Nucleus accumbens (tissue), 56 donors: ENCODE data around the gene TTC3.
"Not testable (repeated sequence)": the region's sequence is repeated elsewhere in the genome, so short reads cannot be mapped to it uniquely, and the experiment has no call there.

ENCODE experiments used
- DNase-seq, 56 donors: peaks; one replicate each; lab custom pipeline; 2025; lab: John Stamatoyannopoulos, UW

Gene TTC3, protein sequence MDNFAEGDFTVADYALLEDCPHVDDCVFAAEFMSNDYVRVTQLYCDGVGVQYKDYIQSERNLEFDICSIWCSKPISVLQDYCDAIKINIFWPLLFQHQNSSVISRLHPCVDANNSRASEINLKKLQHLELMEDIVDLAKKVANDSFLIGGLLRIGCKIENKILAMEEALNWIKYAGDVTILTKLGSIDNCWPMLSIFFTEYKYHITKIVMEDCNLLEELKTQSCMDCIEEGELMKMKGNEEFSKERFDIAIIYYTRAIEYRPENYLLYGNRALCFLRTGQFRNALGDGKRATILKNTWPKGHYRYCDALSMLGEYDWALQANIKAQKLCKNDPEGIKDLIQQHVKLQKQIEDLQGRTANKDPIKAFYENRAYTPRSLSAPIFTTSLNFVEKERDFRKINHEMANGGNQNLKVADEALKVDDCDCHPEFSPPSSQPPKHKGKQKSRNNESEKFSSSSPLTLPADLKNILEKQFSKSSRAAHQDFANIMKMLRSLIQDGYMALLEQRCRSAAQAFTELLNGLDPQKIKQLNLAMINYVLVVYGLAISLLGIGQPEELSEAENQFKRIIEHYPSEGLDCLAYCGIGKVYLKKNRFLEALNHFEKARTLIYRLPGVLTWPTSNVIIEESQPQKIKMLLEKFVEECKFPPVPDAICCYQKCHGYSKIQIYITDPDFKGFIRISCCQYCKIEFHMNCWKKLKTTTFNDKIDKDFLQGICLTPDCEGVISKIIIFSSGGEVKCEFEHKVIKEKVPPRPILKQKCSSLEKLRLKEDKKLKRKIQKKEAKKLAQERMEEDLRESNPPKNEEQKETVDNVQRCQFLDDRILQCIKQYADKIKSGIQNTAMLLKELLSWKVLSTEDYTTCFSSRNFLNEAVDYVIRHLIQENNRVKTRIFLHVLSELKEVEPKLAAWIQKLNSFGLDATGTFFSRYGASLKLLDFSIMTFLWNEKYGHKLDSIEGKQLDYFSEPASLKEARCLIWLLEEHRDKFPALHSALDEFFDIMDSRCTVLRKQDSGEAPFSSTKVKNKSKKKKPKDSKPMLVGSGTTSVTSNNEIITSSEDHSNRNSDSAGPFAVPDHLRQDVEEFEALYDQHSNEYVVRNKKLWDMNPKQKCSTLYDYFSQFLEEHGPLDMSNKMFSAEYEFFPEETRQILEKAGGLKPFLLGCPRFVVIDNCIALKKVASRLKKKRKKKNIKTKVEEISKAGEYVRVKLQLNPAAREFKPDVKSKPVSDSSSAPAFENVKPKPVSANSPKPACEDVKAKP (N-terminal part only)

DNA sequence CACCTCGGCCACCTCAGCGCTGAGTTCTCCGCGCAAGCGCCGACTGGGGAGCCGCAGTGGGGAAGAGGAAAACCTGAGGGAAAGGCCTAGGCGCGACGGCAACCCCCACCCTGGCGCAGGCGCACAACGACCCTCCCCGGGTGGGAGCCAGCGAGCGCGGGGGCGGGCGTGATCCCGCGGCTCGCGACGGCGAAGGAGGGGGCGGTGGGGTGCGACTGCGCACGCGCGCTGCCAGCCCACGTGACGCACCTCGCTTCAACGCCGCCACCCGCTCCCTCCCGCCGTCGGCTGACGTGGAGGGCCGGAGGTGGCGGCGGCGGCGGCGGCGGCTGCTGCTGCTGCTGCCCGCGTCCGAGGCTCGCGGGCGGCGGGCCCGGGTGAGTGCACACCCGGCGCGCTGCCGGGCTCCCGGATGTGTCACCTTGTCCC, at the start of gene TTC3, which contains the start of gene PIGP:
Gene TTC3 (plus strand): TSS at position 267 of the 429 bp plus-strand sequence. CDS start 14,004 bp downstream, outside the sequence.
Gene PIGP (minus strand): TSS at position 84 of the 429 bp plus-strand sequence. CDS start 556 bp downstream, outside the sequence.
- peak in 55 of 56 donors; percentile 59 to 99 (median 94) for DNase-seq

DNA sequence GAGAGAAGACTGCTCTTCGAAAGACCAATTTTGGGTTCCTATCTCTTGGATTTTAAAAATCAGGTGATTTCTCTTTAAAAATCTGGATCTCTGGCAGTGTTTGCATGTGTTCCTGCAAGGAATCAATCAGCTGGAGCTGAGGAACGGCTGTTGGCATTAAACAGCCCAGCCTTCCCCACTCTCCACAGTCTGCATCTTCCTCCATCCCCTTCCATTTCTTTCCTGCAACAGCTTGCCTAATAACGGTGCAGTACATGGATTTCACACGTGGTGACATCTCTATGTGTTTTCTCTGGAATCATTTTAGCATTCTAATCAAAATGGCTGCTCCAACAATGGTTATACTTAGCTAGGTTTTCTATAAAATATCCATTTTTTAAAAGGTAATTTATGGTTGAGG, 46.6 kb upstream of the TTC3 start:
- DNase-seq: peak in 3 of 56 donors; percentile 11 to 16 (median 14)

DNA sequence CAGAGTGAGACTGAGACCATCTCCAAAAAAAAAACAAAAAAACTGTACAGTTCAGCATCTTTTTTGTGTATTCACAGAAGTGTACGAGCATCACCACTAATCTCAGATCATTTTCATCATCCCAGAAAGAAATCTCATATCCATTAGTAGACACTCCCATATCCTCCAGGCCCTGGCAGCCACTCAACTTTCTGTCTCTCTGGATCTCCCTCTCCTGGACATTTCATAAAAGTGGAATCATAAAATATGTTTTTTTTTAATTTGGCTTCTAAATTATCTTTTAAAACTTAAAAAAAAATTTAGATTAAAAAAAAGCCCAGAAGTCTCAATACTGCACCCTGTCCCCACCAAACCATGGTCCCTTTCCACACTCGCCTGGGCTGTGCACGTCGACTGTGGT, 44.5 kb upstream of the TTC3 start:
- no peak for DNase-seq

DNA sequence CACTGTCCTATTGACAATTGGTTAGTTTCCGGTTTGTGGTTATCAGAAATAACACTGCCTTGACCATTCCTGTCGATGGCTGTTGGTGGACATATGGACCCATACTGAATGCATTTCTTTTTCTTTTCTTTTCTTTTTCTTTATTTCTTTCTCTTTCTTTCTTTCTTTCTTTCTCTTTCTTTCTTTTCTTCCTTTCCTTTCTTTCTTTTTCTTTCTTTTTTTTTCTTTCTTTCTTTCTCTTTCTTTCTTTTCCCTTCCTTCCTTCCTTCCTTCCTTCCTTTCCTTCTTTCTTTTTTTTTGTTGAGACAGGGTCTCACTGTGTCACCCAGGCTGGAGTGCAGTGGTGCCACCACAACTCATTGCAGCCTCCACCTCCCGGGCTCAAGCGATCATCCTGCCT, 42.2 kb upstream of the TTC3 start:
- DNase-seq: no peak

DNA sequence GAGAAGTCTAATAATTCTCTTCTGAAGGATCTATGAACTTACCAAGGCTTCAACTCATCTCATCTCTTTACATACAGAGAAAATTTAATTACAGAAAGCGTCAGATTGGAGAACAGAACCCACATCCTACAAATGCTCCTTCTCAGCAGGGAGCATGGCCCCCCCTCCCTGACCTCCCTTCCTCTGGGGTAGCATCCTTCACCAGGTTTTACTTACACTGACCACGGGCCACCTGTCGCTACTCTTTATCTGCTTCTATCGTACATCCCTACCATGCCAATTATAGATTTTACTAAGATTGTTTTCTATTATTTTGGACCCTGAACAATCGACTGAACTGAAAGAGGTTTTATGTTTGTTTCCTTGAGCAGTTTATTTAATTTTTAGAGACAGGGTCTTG, 40.8 kb upstream of the TTC3 start:
- DNase-seq: no peak

DNA sequence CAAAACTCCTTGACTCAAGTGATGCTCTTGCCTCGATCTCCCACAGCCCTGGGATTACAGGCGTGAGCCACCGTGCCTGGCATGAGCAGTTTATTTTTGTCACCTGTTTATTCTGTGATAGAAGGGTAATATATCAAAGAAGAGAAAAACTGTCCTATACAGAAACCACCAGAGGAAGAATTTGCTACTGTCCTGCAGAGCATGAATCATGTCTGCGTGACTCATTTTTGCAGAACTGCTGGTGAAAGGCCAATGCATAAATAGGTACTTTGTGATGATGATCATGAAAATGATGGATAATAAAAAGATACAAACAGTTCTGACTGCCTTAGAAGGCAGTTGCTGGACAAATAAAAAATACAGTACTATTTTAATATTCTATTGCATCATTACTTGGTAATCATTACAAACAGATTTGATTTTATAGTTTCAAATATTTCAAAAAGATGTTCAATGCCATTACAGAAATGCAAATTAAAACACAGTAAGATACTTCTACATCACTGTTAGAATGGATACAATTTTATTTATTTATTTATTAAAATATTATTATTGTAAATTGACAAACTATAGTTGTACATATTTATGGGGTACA, 40.1 kb upstream of the TTC3 start:
- DNase-seq: peak in 1 of 56 donors; percentile 17

DNA sequence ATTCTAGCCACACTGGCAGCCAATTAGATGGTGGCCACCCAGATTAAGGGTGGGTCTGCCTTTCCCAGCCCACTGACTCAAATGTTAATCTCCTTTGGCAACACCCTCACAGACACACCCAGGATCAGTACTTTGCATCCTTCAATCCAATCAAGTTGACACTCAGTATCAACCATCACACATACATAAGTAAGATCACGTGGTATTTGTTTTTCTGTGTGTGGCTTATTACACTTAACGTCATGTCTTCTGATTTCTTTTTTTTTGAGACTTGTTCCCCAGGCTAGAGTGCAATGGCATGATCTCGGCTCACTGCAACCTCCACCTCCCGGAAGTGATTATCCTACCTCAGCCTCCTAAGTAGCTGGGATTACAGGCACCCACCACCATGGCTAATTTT, 38.7 kb upstream of the TTC3 start:
- not testable (repeated sequence) for DNase-seq

DNA sequence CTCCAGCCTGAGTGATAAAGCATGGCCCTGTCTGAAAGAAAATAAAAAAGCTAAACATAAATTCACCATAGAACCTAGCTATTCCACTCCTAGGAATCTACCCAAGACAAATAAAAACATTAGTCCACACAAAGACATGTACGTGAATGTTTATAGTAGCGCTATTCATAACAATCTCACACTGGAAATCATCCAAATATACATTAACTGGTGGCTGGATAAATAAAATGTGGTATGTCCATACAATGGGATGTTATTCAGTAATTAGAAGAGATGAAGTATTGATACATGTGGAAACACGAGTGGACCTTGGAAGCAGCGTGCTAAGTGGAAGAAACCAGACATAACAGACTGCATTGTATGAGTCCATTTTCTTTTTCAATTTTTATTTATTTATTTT, 36.9 kb upstream of the TTC3 start:
- no peak for DNase-seq

DNA sequence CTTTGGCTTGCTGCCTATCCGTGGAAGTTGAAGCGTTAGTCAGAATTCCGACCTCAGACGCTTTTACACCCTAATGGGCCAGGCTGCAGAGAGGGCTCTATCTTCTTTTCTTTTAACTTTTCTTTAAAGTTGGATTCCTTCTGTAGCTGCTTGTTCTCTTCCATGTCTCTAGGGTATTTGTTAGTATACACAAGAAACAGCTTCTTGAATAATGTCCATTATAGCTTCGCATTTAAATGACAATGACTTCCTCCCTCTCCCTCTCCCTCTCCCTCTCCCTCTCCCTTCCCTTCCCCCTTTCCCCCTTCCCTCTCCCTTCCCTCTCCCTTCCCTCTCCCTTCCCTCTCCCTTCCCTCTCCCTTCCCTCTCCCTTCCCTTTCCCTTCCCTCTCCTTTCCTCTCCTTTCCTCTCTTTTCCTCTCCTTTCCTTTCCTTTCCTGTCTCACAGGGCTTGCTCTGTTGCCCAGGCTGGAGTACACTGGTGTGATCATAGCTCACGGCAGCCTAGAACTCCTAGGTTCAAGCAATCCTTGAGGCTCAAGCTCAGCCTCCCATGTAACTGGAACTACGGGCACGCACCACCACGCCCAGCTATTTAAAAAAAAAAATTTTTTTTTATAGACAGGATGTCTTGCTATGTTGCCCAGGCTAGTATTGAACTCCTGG, 33.5 kb upstream of the TTC3 start:
- DNase-seq: no peak

DNA sequence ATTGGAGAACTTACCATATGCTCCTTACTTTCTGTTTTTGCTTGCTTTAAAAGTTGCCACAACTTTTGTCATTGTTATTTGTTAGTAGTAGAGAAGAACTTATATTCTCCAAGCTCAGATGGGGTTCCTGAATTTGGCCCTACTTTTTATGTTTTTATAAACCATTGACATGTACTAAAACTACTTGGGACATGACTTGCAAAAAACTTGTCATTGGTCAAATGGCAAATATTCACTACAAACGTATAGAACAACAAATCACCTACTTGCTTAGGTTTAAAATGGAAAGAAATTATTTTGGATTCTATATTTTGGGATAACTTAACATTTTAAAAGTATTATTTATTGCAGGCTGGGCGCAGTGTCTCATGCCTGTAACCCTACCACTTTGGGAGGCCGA, 32.8 kb upstream of the TTC3 start:
- no peak for DNase-seq

DNA sequence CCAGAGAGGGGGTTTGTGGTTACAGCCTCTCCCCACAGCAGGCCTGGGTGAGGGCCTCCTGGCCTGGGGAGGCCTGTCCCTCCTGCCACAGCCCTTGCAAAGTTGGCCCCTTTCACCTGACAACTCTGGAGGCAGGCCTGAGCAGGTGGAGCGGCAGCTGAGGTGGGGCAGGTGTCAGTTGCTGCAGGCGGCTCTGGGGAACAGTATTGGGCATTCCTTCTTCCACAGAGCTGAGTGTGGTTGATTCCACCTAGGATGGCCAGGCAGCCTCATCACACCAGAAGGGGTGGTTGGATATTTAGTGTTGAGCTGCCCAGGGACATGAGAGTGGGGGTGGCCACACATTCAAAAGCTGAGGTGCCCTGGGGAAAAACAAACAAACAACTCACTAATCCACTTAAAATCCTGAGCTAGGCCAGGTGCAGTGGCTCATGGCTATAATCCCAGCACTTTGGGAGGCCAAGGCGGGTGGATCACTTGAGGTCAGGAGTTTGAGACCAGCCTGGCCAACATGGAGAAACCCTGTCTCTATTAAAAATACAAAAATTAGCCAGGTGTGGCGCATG, 31.3 kb upstream of the TTC3 start:
- no peak for DNase-seq

DNA sequence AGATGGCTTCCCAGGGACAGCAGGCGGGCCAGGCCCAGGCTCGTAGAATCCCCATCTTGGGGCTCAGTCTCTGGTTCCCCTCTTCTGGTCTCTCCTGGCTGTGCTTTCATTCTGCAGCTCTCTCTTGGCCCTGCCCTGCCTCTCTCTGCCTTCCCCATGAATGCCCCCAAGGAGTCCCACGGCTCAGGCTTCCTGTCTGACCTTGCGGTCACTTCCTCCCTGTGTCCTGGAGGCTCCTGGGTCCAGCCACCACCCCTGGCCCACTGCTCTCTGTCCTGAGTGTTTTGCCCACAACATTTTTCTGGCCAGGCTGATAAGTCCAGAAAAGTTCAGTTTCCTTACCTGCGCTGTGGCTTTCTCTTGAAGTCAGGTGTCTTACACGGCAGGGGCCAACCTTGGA, 29.2 kb upstream of the TTC3 start:
- DNase-seq: no peak

DNA sequence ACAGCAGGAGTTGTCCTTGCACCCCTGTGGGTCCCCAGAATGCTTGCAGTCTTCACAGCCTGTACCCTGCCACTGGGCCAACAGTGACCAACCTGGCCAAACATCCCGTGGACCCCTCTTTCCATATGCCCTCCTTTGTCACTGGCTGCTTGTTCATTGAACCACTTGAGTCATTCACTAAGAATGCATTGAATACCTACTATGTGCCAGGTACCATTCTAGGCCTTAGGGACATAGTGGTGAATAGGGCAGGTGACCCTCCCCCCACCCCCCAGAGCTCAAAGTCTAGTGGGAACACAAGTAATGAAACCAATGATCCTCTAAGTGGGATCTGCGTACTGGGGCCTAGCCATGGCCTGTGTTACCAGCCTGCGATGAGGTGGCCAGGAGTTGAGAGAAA, 28.4 kb upstream of the TTC3 start:
- DNase-seq: no peak

DNA sequence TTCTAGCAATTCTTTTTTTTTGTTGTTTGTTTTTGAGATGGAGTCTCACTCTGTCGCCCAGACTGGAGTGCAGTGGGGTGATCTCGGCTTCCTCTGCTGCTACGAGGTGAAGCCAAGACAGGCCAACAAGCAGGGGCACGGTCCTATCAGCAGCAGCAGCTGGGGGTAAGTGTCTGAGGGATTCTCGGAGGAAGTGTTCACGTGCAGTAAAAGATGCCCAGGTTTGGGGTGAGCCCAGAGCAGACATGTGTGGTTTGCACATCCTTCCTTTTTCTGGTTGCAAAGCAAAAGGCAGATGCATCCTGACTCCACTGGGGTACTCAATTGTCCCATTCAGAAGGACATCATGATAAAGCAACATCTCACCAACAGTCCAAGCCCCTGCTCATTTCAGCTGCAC, 27.9 kb upstream of the TTC3 start:
- DNase-seq: no peak

DNA sequence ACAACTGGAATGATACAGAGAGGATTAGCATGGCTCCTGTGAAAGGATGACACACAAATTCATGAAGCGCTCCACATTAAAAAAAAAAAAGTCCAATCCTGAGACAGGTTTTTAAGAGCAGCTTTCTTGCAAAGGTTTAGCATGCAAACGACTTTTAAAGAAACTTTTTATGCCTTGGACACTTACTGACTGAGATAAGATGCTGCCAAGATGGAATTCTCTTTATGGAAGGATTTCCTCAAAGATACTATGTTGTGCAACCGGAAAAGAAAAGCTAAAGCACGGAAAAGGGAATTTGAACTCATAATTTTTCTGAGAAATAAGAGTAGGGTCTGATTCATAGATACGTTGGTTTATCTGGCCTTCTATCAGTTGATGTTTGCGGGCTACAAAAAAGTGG, 27.5 kb upstream of the TTC3 start:
- no peak for DNase-seq

DNA sequence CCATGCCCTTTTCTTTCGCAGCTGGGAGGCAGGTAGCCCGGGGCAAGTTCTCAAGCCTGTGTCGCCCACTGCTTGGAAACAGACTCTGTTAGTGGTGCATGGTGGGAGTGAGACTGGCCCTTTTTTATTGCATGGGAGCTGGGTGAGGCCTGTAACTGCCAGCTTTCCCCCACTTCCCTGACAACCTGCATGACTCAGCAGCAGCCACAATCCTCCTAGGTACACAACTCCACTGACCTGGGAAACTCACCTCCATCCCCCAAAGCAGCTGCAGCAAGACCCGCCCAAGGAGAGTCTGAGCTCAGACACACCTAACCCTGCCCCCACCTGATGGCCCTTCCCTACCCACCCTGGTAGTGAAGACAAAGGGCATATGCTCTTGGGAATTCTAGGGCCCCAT, 26.0 kb upstream of the TTC3 start:
- no peak for DNase-seq

DNA sequence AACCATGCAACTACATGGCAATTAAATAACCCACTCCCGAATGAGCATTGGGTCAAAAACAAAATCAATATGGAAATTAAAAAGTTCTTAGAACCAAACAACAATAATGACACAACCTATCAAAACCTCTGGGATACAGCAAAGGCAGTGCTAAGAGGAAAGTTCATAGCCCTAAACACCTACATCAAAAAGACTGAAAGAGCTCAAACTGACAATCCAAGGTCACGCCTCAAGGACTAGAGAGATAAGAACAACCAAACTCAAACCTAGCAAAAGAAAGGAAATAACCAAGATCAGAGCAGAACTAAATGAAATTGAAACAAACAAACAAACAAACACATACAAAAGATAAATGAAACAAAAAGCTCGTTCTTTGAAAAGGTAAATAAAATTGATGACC, 23.3 kb upstream of the TTC3 start:
- DNase-seq: not testable (repeated sequence)

DNA sequence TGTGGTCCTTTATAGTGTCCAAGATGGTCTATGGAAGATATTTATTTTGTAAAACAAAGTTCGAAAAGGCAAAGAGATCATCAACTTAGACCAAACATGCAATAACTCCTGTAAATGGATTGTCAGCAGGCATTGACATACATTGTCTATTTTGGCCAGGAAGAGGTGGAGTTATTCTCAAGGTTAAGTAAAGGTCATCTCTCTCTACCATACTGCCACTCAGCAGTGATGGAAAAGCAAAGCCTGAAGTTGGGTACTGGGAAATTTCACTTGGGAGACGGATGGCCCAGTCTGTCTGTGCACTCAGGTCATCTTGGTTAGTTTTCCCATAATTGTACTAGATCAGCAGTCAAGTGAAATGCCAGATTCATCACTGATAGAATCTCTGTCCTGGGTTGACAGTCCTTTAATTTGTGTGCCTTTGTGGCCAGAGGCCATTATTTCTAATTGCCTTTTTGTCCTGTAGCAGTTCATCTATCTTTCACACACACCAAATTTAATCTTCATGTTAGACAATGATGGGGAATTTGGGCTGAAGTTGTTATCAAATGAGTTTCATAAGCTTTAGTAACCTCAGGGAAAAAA, 17.7 kb upstream of the TTC3 start:
- no peak for DNase-seq

DNA sequence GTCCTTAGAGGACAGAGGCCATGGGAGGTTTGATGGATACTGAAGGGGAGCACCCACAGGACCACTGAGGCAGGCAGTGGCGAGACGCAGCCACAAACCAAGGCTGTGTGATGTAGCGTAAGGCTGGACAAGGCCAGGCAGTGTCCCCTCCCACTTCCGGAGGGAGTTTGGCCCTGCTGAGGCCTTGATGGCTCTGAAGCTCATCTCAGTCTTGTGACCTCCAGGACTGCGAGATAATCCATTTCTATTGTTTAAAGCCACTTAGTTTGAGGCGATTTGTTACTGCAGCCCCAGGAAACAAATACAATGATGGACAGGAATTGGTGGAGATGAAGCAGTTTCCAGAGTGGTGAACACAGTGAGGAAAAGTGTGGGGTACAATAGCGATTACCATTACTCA, 15.4 kb upstream of the TTC3 start:
- DNase-seq: no peak
